GM18873 (cell line): ENCODE measurements around the gene KLF8.

Source experiments
- ATAC-seq: cut with Tn5 transposase; IDR thresholded peaks from one replicate; pipeline ENCODE4 v1.9.1; 2021; ENCODE audit warnings: mild to moderate bottlenecking, moderate library complexity, moderate number of reproducible peaks; ENCODE audit not compliant: unreplicated experiment, low FRiP score

Gene KLF8

DNA sequence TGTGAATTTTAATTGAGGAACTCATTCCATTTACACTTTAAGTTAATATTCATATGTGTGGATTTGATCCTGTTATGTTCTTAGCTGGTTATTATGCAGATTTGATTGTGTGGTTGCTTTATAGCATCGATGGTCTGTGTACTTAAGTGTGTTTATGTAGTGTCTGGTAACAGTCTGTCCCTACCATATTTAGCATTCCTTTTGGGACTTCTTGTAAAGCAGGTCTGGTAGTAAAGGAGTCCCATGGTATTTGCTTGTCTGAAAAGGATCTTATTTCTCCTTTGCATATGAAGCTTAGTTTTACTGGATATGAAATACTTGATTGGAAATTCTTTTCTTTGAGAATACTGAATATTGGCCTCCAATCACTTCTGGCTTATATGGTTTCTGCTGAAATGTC is 76.6 kb downstream of the KLF8 start:
- ATAC-seq, result no peak

DNA sequence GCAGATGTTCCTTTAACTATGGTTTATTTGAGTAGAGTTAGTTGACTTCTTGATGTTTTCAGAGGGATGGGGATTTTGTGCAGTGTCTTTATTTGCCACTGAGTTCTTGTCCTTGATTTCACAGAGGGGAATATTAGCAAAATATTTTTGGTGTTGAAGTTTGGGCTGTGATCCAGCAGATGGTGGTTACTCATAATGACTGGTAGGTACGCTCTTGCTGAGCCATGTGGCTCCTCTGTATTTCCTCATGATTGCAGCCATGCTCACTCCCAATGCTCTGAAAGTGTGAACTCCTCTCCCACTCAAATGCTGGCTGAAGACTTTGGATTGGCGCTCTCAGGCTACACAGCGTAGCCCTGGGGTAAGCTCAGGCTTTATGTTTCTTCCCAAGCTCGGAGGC is 77.7 kb downstream of the KLF8 start:
- ATAC-seq, result no peak

GRCh38 chrX:56310581-56310980 is 78.4 kb downstream of the KLF8 start:
- no peak for ATAC-seq

- no peak for ATAC-seq
These were observed 81.2 kb downstream of the KLF8 start for GRCh38 chrX:56313308-56313707.

GRCh38 chrX:56314334-56314733 is 82.2 kb downstream of the KLF8 start:
- no peak for ATAC-seq

DNA sequence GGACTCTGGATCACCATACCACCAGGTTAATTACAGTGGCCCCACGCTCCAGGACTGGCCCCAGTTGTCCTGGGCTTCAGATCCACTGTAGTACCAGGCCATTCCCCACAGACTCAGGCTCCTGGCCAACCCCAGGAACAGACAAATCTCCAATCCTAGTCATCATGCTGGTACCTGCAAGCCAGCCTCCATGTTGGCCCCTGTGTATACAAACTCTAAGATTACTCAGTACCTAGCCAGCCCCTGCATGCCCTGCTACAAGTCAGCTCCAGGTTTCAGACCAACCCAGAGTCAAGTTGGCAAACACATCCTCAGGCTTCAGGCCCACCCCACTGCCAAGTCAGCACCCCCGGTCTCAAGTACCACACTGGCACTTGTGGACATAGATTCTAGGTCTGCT is 85.9 kb downstream of the KLF8 start:
- ATAC-seq, result no peak

GRCh38 chrX:56319165-56319564 is 87.0 kb downstream of the KLF8 start:
- no peak for ATAC-seq
